ENCODE measurements around the gene SGSH.

- TF ChIP-seq CTCF (conservative IDR thresholded peaks at IDR 0.05) = no peak
- TF ChIP-seq ZFX (IDR thresholded peaks at IDR 0.05) = no peak
Measured at GRCh38 chr17:80232438-80232837, 12.3 kb upstream of the SGSH start.
